Choroid plexus epithelial cell (primary cell): ENCODE measurements around the gene ECPAS.
"Not testable (repeated sequence)": the region's sequence is repeated elsewhere in the genome, so short reads cannot be mapped to it uniquely, and the experiment has no call there.

Source experiments
- DNase-seq: peaks from one replicate; pipeline ENCODE4 v3.0.0-alpha.2; 2010; ENCODE audit warnings: low read depth
- H3K4me3 ChIP-seq: 2 replicates; pipeline ENCODE4 v1.5.1; 2011; ENCODE audit warnings: low read depth, mild to moderate bottlenecking, control low read depth, low read length, moderate library complexity
- CTCF ChIP-seq: conservative IDR thresholded peaks from 2 replicates; pipeline ENCODE4 v1.5.1; 2011; ENCODE audit warnings: low read depth, mild to moderate bottlenecking, control low read depth, inconsistent platforms, low read length, moderate library complexity

The ECPAS gene

DNA sequence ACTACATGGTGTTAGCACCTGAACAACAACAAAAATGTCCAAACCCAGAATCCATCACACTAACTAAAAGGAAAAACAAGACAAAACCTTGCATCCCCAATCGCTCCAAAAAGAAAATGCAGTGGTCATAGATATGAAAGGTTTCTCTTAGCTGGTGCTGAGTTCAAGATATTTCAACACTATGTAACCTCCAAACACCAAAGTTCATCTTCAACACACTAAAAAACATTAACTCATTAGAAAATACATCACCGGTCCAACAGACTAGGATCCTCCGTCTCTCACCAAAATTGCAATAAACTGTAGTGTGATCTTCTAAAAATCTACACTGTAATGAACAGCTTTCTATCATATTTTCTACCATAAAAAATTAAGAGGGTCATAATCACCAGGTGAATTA, 60.8 kb downstream of the ECPAS start:
- TF ChIP-seq CTCF: no peak
- no peak overlapping the region for H3K4me3 ChIP-seq
- DNase-seq: no peak

- DNase-seq: no peak
- H3K4me3 ChIP-seq: no peak overlapping the region
- no peak for TF ChIP-seq CTCF
These were observed 69.8 kb downstream of the ECPAS start for GRCh38 chr9:111414406-111414805.

DNA sequence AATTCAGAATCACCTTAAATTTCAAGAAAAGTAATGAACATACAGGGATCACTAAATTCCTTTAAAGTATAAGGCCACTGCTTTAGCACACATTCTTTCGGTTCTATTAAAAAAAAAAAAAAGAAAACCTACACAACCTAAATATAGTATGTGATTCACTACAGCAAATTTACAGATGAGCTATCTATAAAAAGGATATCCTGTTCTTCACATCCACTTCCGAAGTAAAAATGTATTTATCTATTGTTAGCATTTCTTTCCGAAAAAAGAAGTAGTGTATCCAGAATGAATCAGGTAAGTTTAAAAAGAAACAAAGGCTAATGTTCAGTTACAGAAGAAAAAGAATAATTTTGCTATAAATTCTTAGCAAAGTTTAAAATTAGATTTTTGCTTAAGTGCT, 70.2 kb downstream of the ECPAS start:
- DNase-seq: no peak
- H3K4me3 ChIP-seq: no peak overlapping the region
- no peak for TF ChIP-seq CTCF

GRCh38 chr9:111412280-111412679, 71.9 kb downstream of the ECPAS start:
- DNase-seq: no peak
- H3K4me3 ChIP-seq: no peak overlapping the region
- peak; percentile 13 for TF ChIP-seq CTCF

- no peak for TF ChIP-seq CTCF
- no peak overlapping the region for H3K4me3 ChIP-seq
- no peak for DNase-seq
These were observed 72.9 kb downstream of the ECPAS start for GRCh38 chr9:111411266-111411665.

DNA sequence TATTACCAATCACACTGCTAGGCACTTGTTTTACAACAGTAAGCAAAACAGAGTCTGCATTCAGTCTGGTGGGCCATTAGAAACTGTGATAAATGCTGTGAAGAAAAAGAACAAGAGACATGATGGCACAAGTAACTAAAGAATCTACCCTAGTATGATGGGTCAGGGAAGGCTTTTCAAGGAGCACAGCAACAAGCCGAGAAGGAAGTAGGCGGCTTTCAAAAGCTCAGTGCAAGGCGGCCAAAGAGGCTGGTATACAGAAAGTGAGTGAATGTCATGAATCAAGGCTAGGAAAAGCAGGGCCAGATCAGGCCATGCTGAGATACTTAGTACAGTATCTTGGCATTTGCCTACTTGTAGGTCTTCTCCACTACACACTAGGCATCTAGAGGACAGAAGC, 76.4 kb downstream of the ECPAS start:
- DNase-seq: no peak
- no peak overlapping the region for H3K4me3 ChIP-seq
- TF ChIP-seq CTCF: no peak

- H3K4me3 ChIP-seq: no peak overlapping the region
- no peak for TF ChIP-seq CTCF
- no peak for DNase-seq
These were observed 78.5 kb downstream of the ECPAS start for GRCh38 chr9:111405701-111406100.

GRCh38 chr9:111401486-111401885, 82.7 kb downstream of the ECPAS start:
- H3K4me3 ChIP-seq: not testable (repeated sequence)
- DNase-seq: peak; percentile 25
